GM21529 (cell line): ENCODE data around the gene IRF2BP2.
A peak's percentile ranks its signal among the peaks of the same experiment; 100 is the strongest.
"Not testable (repeated sequence)": the region's sequence is repeated elsewhere in the genome, so short reads cannot be mapped to it uniquely, and the experiment has no call there.

Experiments
- ATAC-seq: cut with Tn5 transposase; IDR thresholded peaks from one replicate; pipeline ENCODE4 v1.9.1; 2021; ENCODE audit not compliant: unreplicated experiment

IRF2BP2 gene

GRCh38 chr1:234634922-234635321 lies 24.9 kb upstream of the IRF2BP2 start:
- not testable (repeated sequence) for ATAC-seq

GRCh38 chr1:234634387-234634786 lies 24.4 kb upstream of the IRF2BP2 start:
- ATAC-seq, result no peak

- no peak for ATAC-seq
These were observed 23.4 kb upstream of the IRF2BP2 start for GRCh38 chr1:234633246-234634003.

- ATAC-seq, result no peak
These were observed 22.2 kb upstream of the IRF2BP2 start for GRCh38 chr1:234632225-234632624.

- ATAC-seq, result no peak
These were observed 21.7 kb upstream of the IRF2BP2 start for GRCh38 chr1:234631721-234632125.

GRCh38 chr1:234629026-234629425 lies 19.0 kb upstream of the IRF2BP2 start:
- ATAC-seq, result peak; percentile 52

GRCh38 chr1:234628089-234628488 lies 18.1 kb upstream of the IRF2BP2 start:
- no peak for ATAC-seq

GRCh38 chr1:234627009-234627950 lies 17.3 kb upstream of the IRF2BP2 start:
- no peak for ATAC-seq

GRCh38 chr1:234626391-234626790 lies 16.4 kb upstream of the IRF2BP2 start:
- ATAC-seq, result no peak

- no peak for ATAC-seq
These were observed 14.7 kb upstream of the IRF2BP2 start for GRCh38 chr1:234624724-234625117.

- ATAC-seq, result no peak
These were observed 11.8 kb upstream of the IRF2BP2 start for GRCh38 chr1:234621657-234622335.

GRCh38 chr1:234621127-234621468 lies 11.1 kb upstream of the IRF2BP2 start:
- no peak for ATAC-seq

GRCh38 chr1:234620272-234621126 lies 10.5 kb upstream of the IRF2BP2 start:
- ATAC-seq, result no peak

GRCh38 chr1:234619794-234620247 lies 9.8 kb upstream of the IRF2BP2 start:
- no peak for ATAC-seq

- ATAC-seq, result no peak
These were observed 9.1 kb upstream of the IRF2BP2 start for GRCh38 chr1:234619071-234619480.

GRCh38 chr1:234618737-234619049 lies 8.7 kb upstream of the IRF2BP2 start:
- no peak for ATAC-seq

- ATAC-seq, result no peak
These were observed 8.2 kb upstream of the IRF2BP2 start for GRCh38 chr1:234617986-234618736.

- ATAC-seq, result no peak
These were observed 7.4 kb upstream of the IRF2BP2 start for GRCh38 chr1:234617131-234617985.

GRCh38 chr1:234616644-234617043 lies 6.7 kb upstream of the IRF2BP2 start:
- no peak for ATAC-seq
